ENCODE results near the gene SMAD7. TPM values are rescaled to one million over a fixed set of nuclear protein-coding genes. Genes with fewer than 3 reads are reported as not detected.

SMAD7 gene
- total and polyA plus RNA-seq, 7 experiments from 2014 or later = 5.3 to 79.4 (median 21.4) TPM

GRCh38 chr18:48996041-48996440, 45.3 kb upstream of the SMAD7 start:
- ATAC-seq = no peak
- Mint-ChIP-seq H3K9me3 (no peaks in the 10 kb centered on the region), H3K36me3 (no peaks in the 10 kb centered on the region), H3K4me3 (peak overlapping the region in 1 of 10 donors; percentile 59), H3K27me3 (peaks cover 0 to 16% (median 0%) of the 10 kb centered on the region in 5 donors), H3K27ac (peak overlapping the region in 6 of 9 donors; percentile 41 to 95 (median 71)), H3K4me1 (peaks cover 9 to 26% (median 17%) of the 10 kb centered on the region in 7 donors)
- DNase-seq = no peak
- Histone ChIP-seq H3K27ac (ENCODE audit: low read depth, low read length) (no peak overlapping the region), H3K4me3 (ENCODE audit: low read length) (no peak overlapping the region), H3K9me3 (ENCODE audit: control insufficient read depth in 2 of 3, low read length in 3 of 3) (no peaks in the 10 kb centered on the region), H3K27me3 (ENCODE audit: control insufficient read depth in 2 of 2, insufficient read depth in 2 of 2, low read length in 2 of 2) (no peaks in the 10 kb centered on the region), H3K36me3 (ENCODE audit: control insufficient read depth in 2 of 3, insufficient read depth in 3 of 3, low read length in 3 of 3) (no peaks in the 10 kb centered on the region), H3K4me1 (ENCODE audit: control insufficient read depth in 2 of 2, insufficient read depth in 2 of 2, low read length in 2 of 2) (peaks cover 7 to 17% of the 10 kb centered on the region in 2 donors)
- intact Hi-C loops (cut with micrococcal nuclease) = loop anchor here in 1 of 2 donors (2.0 kb wide), 1 partner anchor 43 kb away; no protein-coding TSS in a partner anchor
- POLR2A ChIA-PET = interaction anchor here (1.2 kb wide), 1 partner anchor 43 kb away, joined by 3 read pairs; no protein-coding TSS in a partner anchor
- CTCF ChIA-PET = no interaction called here

- intact Hi-C loops (cut with micrococcal nuclease) = no loop called here
- no peak for DNase-seq
- ChIA-PET POLR2A (interaction anchor here (1.2 kb wide), 1 partner anchor 43 kb away, joined by 3 read pairs; no protein-coding TSS in a partner anchor), CTCF (no interaction called here)
- Histone ChIP-seq H3K4me3 (ENCODE audit: low read length) (no peak overlapping the region), H3K36me3 (ENCODE audit: control insufficient read depth in 2 of 3, insufficient read depth in 3 of 3, low read length in 3 of 3) (no peaks in the 10 kb centered on the region), H3K27ac (ENCODE audit: low read depth, low read length) (no peak overlapping the region), H3K27me3 (ENCODE audit: control insufficient read depth in 2 of 2, insufficient read depth in 2 of 2, low read length in 2 of 2) (no peaks in the 10 kb centered on the region), H3K4me1 (ENCODE audit: control insufficient read depth in 2 of 2, insufficient read depth in 2 of 2, low read length in 2 of 2) (peaks cover 7 to 17% of the 10 kb centered on the region in 2 donors), H3K9me3 (ENCODE audit: control insufficient read depth in 2 of 3, low read length in 3 of 3) (no peaks in the 10 kb centered on the region)
- H3K9me3 Mint-ChIP-seq = no peaks in the 10 kb centered on the region
- no peaks in the 10 kb centered on the region for H3K36me3 Mint-ChIP-seq
- H3K27ac Mint-ChIP-seq = peak overlapping the region in 4 of 9 donors; percentile 44 to 88 (median 86)
- no peak for ATAC-seq
- no peak overlapping the region for H3K4me3 Mint-ChIP-seq
- H3K27me3 Mint-ChIP-seq = peaks cover 0 to 14% (median 0%) of the 10 kb centered on the region in 5 donors
- H3K4me1 Mint-ChIP-seq = peaks cover 9 to 26% (median 17%) of the 10 kb centered on the region in 7 donors
Observed at GRCh38 chr18:48994926-48995835, 44.4 kb upstream of the SMAD7 start.

GRCh38 chr18:48994044-48994651, 43.4 kb upstream of the SMAD7 start:
- Histone ChIP-seq H3K27ac (ENCODE audit: low read depth, low read length) (no peak overlapping the region), H3K36me3 (ENCODE audit: control insufficient read depth in 2 of 3, insufficient read depth in 3 of 3, low read length in 3 of 3) (no peaks in the 10 kb centered on the region), H3K27me3 (ENCODE audit: control insufficient read depth in 2 of 2, insufficient read depth in 2 of 2, low read length in 2 of 2) (no peaks in the 10 kb centered on the region), H3K4me1 (ENCODE audit: control insufficient read depth in 2 of 2, insufficient read depth in 2 of 2, low read length in 2 of 2) (peaks cover 7 to 17% of the 10 kb centered on the region in 2 donors), H3K9me3 (ENCODE audit: control insufficient read depth in 2 of 3, low read length in 3 of 3) (no peaks in the 10 kb centered on the region), H3K4me3 (ENCODE audit: low read length) (no peak overlapping the region)
- POLR2A ChIA-PET = no interaction called here
- Mint-ChIP-seq H3K27ac (peak overlapping the region in 4 of 9 donors; percentile 58 to 88 (median 76)), H3K4me3 (no peak overlapping the region), H3K36me3 (no peaks in the 10 kb centered on the region), H3K27me3 (peaks cover 0 to 14% (median 0%) of the 10 kb centered on the region in 5 donors), H3K4me1 (peaks cover 9 to 26% (median 17%) of the 10 kb centered on the region in 7 donors), H3K9me3 (no peaks in the 10 kb centered on the region)
- CTCF ChIA-PET = no interaction called here
- ATAC-seq (no peak), DNase-seq (no peak)
- intact Hi-C loops (cut with micrococcal nuclease) = no loop called here

GRCh38 chr18:48993586-48993985, 42.8 kb upstream of the SMAD7 start:
- POLR2A ChIA-PET = no interaction called here
- Histone ChIP-seq H3K4me3 (ENCODE audit: low read length) (no peak overlapping the region), H3K4me1 (ENCODE audit: control insufficient read depth in 2 of 2, insufficient read depth in 2 of 2, low read length in 2 of 2) (peaks cover 7 to 17% of the 10 kb centered on the region in 2 donors), H3K36me3 (ENCODE audit: control insufficient read depth in 2 of 3, insufficient read depth in 3 of 3, low read length in 3 of 3) (no peaks in the 10 kb centered on the region), H3K9me3 (ENCODE audit: control insufficient read depth in 2 of 3, low read length in 3 of 3) (no peaks in the 10 kb centered on the region), H3K27me3 (ENCODE audit: control insufficient read depth in 2 of 2, insufficient read depth in 2 of 2, low read length in 2 of 2) (no peaks in the 10 kb centered on the region), H3K27ac (ENCODE audit: low read depth, low read length) (no peak overlapping the region)
- ATAC-seq = no peak
- H3K4me1 Mint-ChIP-seq = peaks cover 9 to 26% (median 17%) of the 10 kb centered on the region in 7 donors
- H3K9me3 Mint-ChIP-seq = no peaks in the 10 kb centered on the region
- CTCF ChIA-PET = no interaction called here
- no peak overlapping the region for H3K4me3 Mint-ChIP-seq
- H3K27ac Mint-ChIP-seq = peak overlapping the region in 2 of 9 donors; percentile 10 to 87
- intact Hi-C loops (cut with micrococcal nuclease) = no loop called here
- H3K27me3 Mint-ChIP-seq = peaks cover 0 to 14% (median 0%) of the 10 kb centered on the region in 5 donors
- no peaks in the 10 kb centered on the region for H3K36me3 Mint-ChIP-seq
- no peak for DNase-seq

- ATAC-seq = peak; percentile 71
- peaks cover 0 to 14% (median 0%) of the 10 kb centered on the region in 5 donors for H3K27me3 Mint-ChIP-seq
- ChIA-PET POLR2A (no interaction called here), CTCF (no interaction called here)
- intact Hi-C loops (cut with micrococcal nuclease) = no loop called here
- no peak overlapping the region for H3K27ac ChIP-seq (ENCODE audit: low read depth, low read length)
- H3K9me3 ChIP-seq (ENCODE audit: control insufficient read depth in 2 of 3, low read length in 3 of 3) = no peaks in the 10 kb centered on the region
- DNase-seq = no peak
- no peaks in the 10 kb centered on the region for H3K36me3 ChIP-seq (ENCODE audit: control insufficient read depth in 2 of 3, insufficient read depth in 3 of 3, low read length in 3 of 3)
- H3K4me1 Mint-ChIP-seq = peaks cover 9 to 25% (median 17%) of the 10 kb centered on the region in 7 donors
- no peaks in the 10 kb centered on the region for H3K9me3 Mint-ChIP-seq
- peak overlapping the region in 2 of 9 donors; percentile 10 to 26 for H3K27ac Mint-ChIP-seq
- no peak overlapping the region for H3K4me3 ChIP-seq (ENCODE audit: low read length)
- H3K36me3 Mint-ChIP-seq = no peaks in the 10 kb centered on the region
- no peak overlapping the region for H3K4me3 Mint-ChIP-seq
- peaks cover 7 to 17% of the 10 kb centered on the region in 2 donors for H3K4me1 ChIP-seq (ENCODE audit: control insufficient read depth in 2 of 2, insufficient read depth in 2 of 2, low read length in 2 of 2)
- no peaks in the 10 kb centered on the region for H3K27me3 ChIP-seq (ENCODE audit: control insufficient read depth in 2 of 2, insufficient read depth in 2 of 2, low read length in 2 of 2)
Observed at GRCh38 chr18:48992791-48993555, 42.2 kb upstream of the SMAD7 start.

GRCh38 chr18:48992133-48992532, 41.4 kb upstream of the SMAD7 start:
- H3K36me3 Mint-ChIP-seq = no peaks in the 10 kb centered on the region
- Histone ChIP-seq H3K27ac (ENCODE audit: low read depth, low read length) (no peak overlapping the region), H3K36me3 (ENCODE audit: control insufficient read depth in 2 of 3, insufficient read depth in 3 of 3, low read length in 3 of 3) (no peaks in the 10 kb centered on the region), H3K4me3 (ENCODE audit: low read length) (no peak overlapping the region), H3K9me3 (ENCODE audit: control insufficient read depth in 2 of 3, low read length in 3 of 3) (no peaks in the 10 kb centered on the region), H3K4me1 (ENCODE audit: control insufficient read depth in 2 of 2, insufficient read depth in 2 of 2, low read length in 2 of 2) (peaks cover 7 to 12% of the 10 kb centered on the region in 2 donors), H3K27me3 (ENCODE audit: control insufficient read depth in 2 of 2, insufficient read depth in 2 of 2, low read length in 2 of 2) (no peaks in the 10 kb centered on the region)
- no peaks in the 10 kb centered on the region for H3K9me3 Mint-ChIP-seq
- H3K4me3 Mint-ChIP-seq = no peak overlapping the region
- H3K4me1 Mint-ChIP-seq = peaks cover 5 to 16% (median 10%) of the 10 kb centered on the region in 7 donors
- H3K27ac Mint-ChIP-seq = peak overlapping the region in 1 of 9 donors; percentile 26
- intact Hi-C loops (cut with micrococcal nuclease) = no loop called here
- POLR2A ChIA-PET = no interaction called here
- peaks cover 0 to 14% (median 0%) of the 10 kb centered on the region in 5 donors for H3K27me3 Mint-ChIP-seq
- DNase-seq (no peak), ATAC-seq (no peak)
- CTCF ChIA-PET = no interaction called here

Measured in naive thymus-derived CD4-positive, alpha-beta T cell (primary cell).